ENCODE results near the gene KCNH1. TPM values are rescaled to one million over a fixed set of nuclear protein-coding genes. Genes with fewer than 3 reads are reported as not detected.

Gene KCNH1
- total and polyA plus RNA-seq, 2 experiments from 2014 or later: 0.03 to 0.17 TPM

DNA sequence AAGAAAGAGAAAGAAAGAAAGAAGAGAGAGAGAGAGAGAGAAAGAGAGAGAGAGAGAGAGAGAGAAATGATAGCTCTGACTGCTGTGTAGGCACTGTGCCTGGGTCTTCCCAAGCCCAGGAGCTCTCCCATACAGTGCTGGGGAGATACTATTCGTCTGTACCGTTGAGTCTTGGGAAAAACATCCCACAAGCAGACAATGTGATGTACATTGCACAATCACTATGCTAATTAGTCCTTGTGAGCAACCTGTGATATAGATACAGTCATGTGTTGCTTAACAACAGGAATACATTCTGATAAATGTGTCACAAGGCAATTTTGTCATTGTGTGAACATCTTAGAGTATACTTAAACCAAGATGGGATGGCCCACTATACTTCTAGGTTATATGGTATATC lies 424.2 kb downstream of the KCNH1 start:
- Histone ChIP-seq H3K4me3 (no peak overlapping the region), H3K9me2 (replicated peaks; ENCODE audit: insufficient read depth) (no peaks in the 10 kb centered on the region), H4K20me1 (ENCODE audit: insufficient read depth, poor library complexity, severe bottlenecking) (no peaks in the 10 kb centered on the region), H2AFZ (no peak overlapping the region), H3K36me3 (replicated peaks; ENCODE audit: insufficient read depth, low read depth) (no peaks in the 10 kb centered on the region), H3K27ac (no peak overlapping the region), H3K4me2 (no peak overlapping the region), H3K4me1 (ENCODE audit: insufficient read depth) (peaks cover 10% of the 10 kb centered on the region), H3K27me3 (no peaks in the 10 kb centered on the region), H3K9me3 (ENCODE audit: low read depth) (no peaks in the 10 kb centered on the region), H3K79me2 (no peaks in the 10 kb centered on the region)
- TF ChIP-seq, protein P1, sequence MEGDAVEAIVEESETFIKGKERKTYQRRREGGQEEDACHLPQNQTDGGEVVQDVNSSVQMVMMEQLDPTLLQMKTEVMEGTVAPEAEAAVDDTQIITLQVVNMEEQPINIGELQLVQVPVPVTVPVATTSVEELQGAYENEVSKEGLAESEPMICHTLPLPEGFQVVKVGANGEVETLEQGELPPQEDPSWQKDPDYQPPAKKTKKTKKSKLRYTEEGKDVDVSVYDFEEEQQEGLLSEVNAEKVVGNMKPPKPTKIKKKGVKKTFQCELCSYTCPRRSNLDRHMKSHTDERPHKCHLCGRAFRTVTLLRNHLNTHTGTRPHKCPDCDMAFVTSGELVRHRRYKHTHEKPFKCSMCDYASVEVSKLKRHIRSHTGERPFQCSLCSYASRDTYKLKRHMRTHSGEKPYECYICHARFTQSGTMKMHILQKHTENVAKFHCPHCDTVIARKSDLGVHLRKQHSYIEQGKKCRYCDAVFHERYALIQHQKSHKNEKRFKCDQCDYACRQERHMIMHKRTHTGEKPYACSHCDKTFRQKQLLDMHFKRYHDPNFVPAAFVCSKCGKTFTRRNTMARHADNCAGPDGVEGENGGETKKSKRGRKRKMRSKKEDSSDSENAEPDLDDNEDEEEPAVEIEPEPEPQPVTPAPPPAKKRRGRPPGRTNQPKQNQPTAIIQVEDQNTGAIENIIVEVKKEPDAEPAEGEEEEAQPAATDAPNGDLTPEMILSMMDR (IDR thresholded peaks at IDR 0.05; ENCODE audit: poor library complexity): no peak
- TF ChIP-seq EZH2phosphoT487 (IDR thresholded peaks at IDR 0.05; ENCODE audit: low read depth, severe bottlenecking, unreplicated experiment) (no peak), EZH2 (IDR thresholded peaks at IDR 0.05; ENCODE audit: borderline replicate concordance) (no peak)
- DNase-seq (ENCODE audit: low spot score): no peak
- 83% methylated on average over 2 of the region's 2 CpGs for WGBS (ENCODE audit: low lambda C conversion rate, missing lambda C conversion rate)

DNA sequence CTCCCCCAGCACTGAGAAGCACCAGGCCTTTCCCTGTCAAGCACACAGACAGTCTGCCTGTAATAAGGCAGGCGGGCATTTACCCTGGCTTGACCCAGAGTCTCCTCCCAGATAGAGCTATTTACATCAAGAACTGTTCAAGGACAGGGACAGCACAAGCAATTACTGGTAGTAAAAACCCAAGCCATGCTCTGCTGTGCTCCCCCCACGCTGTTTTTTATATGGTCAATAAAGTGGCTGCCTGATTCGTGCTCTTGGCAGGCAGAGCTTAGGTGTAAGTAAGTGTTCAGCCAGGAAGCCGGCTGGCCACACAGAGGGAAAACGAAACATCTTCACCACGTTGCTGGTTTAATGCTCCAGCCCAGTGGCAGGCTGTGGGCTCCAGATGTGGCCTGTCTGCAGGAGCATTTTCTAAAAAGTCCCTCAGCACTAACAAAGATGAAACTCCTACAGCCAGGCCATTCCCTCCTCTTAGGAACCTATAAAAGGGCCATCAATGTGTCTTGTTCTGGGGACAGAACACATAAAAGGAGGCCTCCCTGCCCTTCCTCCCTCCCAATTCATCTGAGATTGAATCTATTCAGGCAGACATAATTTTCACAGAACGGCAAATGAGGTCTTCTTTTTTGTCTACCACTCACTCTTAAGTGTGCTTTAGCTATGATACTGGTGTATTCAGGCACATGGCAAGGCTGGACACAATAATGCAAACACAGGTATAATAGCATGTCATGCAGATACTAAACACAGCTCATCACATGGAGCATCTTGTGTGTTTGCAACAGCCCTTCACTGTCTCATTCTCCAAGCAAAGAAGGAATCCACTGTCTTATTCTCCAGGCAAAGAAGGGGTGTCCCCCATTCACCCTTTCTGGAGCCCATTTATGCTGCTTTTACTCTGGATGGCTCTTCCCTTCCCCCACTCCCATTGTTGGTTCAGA lies 426.4 kb downstream of the KCNH1 start:
- Histone ChIP-seq H3K4me2 (no peak overlapping the region), H3K36me3 (replicated peaks; ENCODE audit: insufficient read depth, low read depth) (no peaks in the 10 kb centered on the region), H3K9me3 (ENCODE audit: low read depth) (no peaks in the 10 kb centered on the region), H3K27ac (no peak overlapping the region), H3K27me3 (no peaks in the 10 kb centered on the region), H3K79me2 (no peaks in the 10 kb centered on the region), H4K20me1 (ENCODE audit: insufficient read depth, poor library complexity, severe bottlenecking) (no peaks in the 10 kb centered on the region), H2AFZ (no peak overlapping the region), H3K4me3 (no peak overlapping the region), H3K4me1 (ENCODE audit: insufficient read depth) (peaks cover 10% of the 10 kb centered on the region), H3K9me2 (replicated peaks; ENCODE audit: insufficient read depth) (no peaks in the 10 kb centered on the region)
- 34% methylated on average over 7 of the region's 7 CpGs for WGBS (ENCODE audit: low lambda C conversion rate, missing lambda C conversion rate)
- TF ChIP-seq, protein P1 (IDR thresholded peaks at IDR 0.05; ENCODE audit: poor library complexity): no peak
- TF ChIP-seq EZH2phosphoT487 (IDR thresholded peaks at IDR 0.05; ENCODE audit: low read depth, severe bottlenecking, unreplicated experiment) (no peak), EZH2 (IDR thresholded peaks at IDR 0.05; ENCODE audit: borderline replicate concordance) (no peak)
- DNase-seq (ENCODE audit: low spot score): peak; percentile 36

DNA sequence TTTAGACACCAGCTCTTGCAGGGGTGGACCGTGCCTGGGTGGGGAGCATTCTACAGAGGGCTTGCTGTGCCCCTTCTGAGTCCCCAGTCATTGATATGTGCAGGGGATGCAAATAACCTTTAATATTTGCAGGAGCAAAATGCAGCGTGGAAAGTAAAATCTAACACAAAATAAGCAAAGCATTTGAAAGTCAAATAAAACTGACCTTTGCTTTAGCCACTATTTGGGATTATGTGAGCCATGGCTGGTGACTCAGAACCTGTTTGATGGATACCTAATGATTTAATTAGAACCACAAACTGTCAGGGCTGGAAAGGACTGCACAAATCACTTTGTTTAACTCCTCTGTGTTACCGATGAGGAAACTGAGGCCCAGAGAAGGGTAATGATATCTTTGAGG lies 427.7 kb downstream of the KCNH1 start:
- Histone ChIP-seq H3K36me3 (replicated peaks; ENCODE audit: insufficient read depth, low read depth) (no peaks in the 10 kb centered on the region), H3K4me2 (no peak overlapping the region)
- TF ChIP-seq, protein P1 (IDR thresholded peaks at IDR 0.05; ENCODE audit: poor library complexity): no peak
- TF ChIP-seq EZH2phosphoT487 (IDR thresholded peaks at IDR 0.05; ENCODE audit: low read depth, severe bottlenecking, unreplicated experiment) (no peak), EZH2 (IDR thresholded peaks at IDR 0.05; ENCODE audit: borderline replicate concordance) (no peak)

More for the DNA sequence above, 427.7 kb downstream of the KCNH1 start:
- Histone ChIP-seq H3K9me2 (replicated peaks; ENCODE audit: insufficient read depth) (no peaks in the 10 kb centered on the region), H3K79me2 (no peaks in the 10 kb centered on the region), H3K27ac (no peak overlapping the region), H3K9me3 (ENCODE audit: low read depth) (no peaks in the 10 kb centered on the region), H2AFZ (no peak overlapping the region), H3K27me3 (no peaks in the 10 kb centered on the region), H3K4me3 (no peak overlapping the region), H4K20me1 (ENCODE audit: insufficient read depth, poor library complexity, severe bottlenecking) (no peaks in the 10 kb centered on the region), H3K4me1 (ENCODE audit: insufficient read depth) (peaks cover 10% of the 10 kb centered on the region)
- 92% methylated on average over 3 of the region's 3 CpGs for WGBS (ENCODE audit: low lambda C conversion rate, missing lambda C conversion rate)
- DNase-seq (ENCODE audit: low spot score): no peak
